Measurements from ENCODE around the gene MTUS2. TPM values are rescaled to one million over a fixed set of nuclear protein-coding genes. Genes with fewer than 3 reads are reported as not detected.

Gene MTUS2
- 10 to 100 TPM; 16.9 to 35.5 (median 25.8) TPM for polyA plus RNA-seq (ENCODE audit: insufficient read length in 10 of 10)
- long read RNA-seq, donor 1, transcript MTUS2-202 (9 exons, 1,793 nt) = major isoform, 7 of 7 reads
- long read RNA-seq, donor 1, partial matches to known transcripts = 0 of 7 reads
- long read RNA-seq, donor 1, other reads (novel, unspliced or antisense) = 0 of 7 reads
- long read RNA-seq, donor 2, transcript MTUS2-202 (9 exons, 1,793 nt) = major isoform, 7 of 32 reads
- long read RNA-seq, donor 2, partial matches to known transcripts = 25 of 32 reads
- long read RNA-seq, donor 2, other reads (novel, unspliced or antisense) = 0 of 32 reads
- long read RNA-seq, donor 3 = 0 reads
- long read RNA-seq, donor 4, transcript MTUS2-202 (9 exons, 1,793 nt) = major isoform, 7 of 8 reads
- long read RNA-seq, donor 4, partial matches to known transcripts = 0 of 8 reads
- long read RNA-seq, donor 4, other reads (novel, unspliced or antisense) = 0 of 8 reads
- long read RNA-seq, donor 5, transcript MTUS2-202 (9 exons, 1,793 nt) = major isoform, 13 of 14 reads
- long read RNA-seq, donor 5, partial matches to known transcripts = 0 of 14 reads
- long read RNA-seq, donor 5, other reads (novel, unspliced or antisense) = 0 of 14 reads
- long read RNA-seq, donor 6, transcript MTUS2-202 (9 exons, 1,793 nt) = major isoform, 11 of 11 reads
- long read RNA-seq, donor 6, partial matches to known transcripts = 0 of 11 reads
- long read RNA-seq, donor 6, other reads (novel, unspliced or antisense) = 0 of 11 reads
- long read RNA-seq, donor 7, partial matches to known transcripts = 6 of 10 reads
- long read RNA-seq, donor 7, other reads (novel, unspliced or antisense) = 0 of 10 reads
- long read RNA-seq, donor 8, transcript MTUS2-202 (9 exons, 1,793 nt) = major isoform, 5 of 5 reads
- long read RNA-seq, donor 8, partial matches to known transcripts = 0 of 5 reads
- long read RNA-seq, donor 8, other reads (novel, unspliced or antisense) = 0 of 5 reads
- long read RNA-seq, donor 9, partial matches to known transcripts = 0 of 2 reads
- long read RNA-seq, donor 9, other reads (novel, unspliced or antisense) = 0 of 2 reads

GRCh38 chr13:28820099-28821051 lies at the start of gene MTUS2:
TSS of gene MTUS2 (plus strand) at chr13:28820339.
- DNase-seq = peak in 1 of 3 donors; percentile 23

- DNase-seq = no peak
Measured at GRCh38 chr13:28778308-28779215, 41.6 kb upstream of the MTUS2 start.

GRCh38 chr13:28792992-28793391 lies 27.1 kb upstream of the MTUS2 start:
- DNase-seq = peak in 2 of 3 donors; percentile 2 to 16

DNA sequence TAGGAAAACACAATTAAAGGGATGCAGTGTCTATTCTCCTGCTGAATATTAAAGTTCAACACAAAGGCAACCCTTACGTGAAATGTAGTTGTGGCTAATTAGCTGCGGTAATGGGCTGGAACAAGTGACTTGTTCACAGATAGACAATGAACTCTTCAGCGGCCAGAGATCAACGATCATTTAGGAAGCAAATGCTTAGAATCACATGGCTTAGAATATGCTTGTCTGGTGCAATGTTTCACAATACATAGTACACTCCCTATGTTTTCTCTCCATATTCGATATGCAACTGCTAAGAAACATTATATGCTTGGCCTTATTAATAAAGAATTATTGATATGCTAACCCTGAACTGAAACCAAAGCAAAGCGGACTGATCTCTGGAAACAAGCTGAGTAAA lies 25.7 kb upstream of the MTUS2 start:
- DNase-seq = no peak

DNA sequence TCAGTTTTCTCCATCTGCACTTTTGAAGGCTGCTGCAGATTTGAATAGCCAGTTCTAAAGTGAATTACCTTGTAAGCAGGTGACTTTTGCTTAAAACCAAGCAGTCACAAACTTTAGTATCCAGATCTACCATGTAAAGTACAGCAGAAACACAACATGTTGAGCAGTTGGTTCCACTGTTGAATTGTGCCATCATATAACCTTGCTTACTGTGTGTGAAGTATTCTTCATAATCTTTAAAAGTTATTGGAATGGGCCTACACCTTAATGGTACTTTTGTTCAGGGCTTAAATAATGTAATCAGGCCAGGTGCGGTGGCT lies 23.2 kb upstream of the MTUS2 start:
- DNase-seq = no peak

DNA sequence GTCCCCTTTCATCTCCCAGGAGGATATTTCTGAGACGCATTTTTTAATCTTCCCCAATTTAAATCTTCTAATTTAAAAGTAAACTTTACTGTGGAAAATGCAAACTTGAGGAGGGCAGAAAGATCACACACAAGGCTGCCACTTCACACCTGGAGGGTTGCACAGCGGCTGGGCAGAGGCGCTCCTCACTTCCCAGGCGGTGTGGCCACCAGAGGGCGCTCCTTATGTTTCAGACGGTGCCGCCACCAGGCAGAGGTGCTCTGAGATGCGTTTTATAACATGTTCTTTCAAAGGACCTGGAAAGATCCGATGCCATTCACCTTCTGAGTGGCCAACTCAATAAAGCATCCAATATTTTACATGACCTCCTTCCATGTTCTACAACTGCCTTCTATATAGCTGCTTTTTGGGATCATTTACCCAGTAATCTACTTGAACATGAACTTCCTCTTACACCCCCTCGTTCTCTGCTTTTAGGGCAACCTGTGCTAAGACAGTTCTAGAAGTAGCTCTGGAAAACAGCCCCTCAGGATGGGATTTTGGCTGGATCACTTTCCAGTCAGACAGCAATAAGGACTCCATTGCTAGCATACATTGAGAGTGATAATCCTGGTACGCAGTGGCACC lies 14.8 kb upstream of the MTUS2 start:
- no peak for DNase-seq

GRCh38 chr13:28817204-28817603 lies 2.9 kb upstream of the MTUS2 start:
- DNase-seq = no peak

- peak in 1 of 3 donors; percentile 57 for DNase-seq
Measured at GRCh38 chr13:28819046-28819730, 951 bp upstream of the MTUS2 start.

DNA sequence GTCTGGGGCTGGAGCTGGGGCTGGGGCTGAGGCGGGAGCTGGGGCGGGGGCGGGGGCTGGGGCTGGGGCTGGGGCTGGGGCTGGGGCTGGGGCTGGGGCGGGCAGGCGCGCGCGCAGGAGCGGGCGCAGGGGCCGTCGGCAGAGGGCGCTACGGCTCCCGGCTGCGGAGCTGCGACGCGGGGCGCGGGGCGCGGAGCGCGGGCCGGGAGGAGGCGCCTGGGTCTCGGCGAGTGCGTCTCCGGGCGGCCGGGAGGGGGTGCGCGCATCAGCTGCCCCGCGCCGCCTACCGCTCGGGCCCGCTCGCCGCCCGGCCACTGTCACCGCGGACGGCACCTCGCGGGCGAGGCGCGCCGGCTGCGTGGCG lies 422 bp upstream of the MTUS2 start:
- peak; percentile 21 to 74 (median 58) for DNase-seq

- DNase-seq = no peak
Measured at GRCh38 chr13:28822151-28822550, 2.0 kb downstream of the MTUS2 start.

DNA sequence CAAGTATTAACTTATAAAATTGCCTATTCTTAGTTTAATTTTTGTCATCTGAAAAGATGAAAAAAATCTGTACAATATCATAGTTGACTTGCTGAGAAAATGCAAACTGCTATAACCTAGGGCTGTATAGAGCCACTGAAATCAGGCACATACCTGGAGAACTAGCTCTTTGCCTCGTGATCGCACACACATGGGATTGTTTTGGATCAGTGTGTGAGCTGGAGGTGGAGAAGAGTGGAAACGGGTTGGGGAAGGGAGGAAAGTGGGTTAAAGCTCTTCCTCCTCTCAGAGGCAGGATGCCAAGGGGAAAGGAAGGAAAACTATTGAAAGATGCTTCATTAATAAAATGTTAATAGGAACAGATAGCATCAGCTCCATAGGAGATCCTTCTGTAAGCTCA lies 2.7 kb downstream of the MTUS2 start:
- DNase-seq = no peak

GRCh38 chr13:28825379-28825778 lies 5.2 kb downstream of the MTUS2 start:
- no peak for DNase-seq

DNA sequence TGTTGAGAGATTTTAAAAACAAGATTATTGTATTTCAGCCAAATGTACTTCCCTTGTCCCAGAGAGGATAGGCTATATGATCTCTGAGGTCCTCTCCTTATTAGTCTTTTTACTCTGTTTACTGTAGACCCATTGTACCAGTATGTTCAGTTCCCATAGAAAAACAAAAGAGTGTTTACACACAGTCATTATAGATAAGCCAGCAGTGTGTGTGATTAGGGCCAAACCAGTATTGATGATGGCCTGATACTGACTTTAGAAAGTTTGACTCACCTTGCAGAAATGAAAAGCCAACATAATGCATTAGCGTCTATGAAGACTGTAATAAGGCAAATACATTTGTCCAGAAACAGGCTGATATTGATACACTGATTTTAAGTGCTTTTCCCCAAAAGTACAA lies 6.2 kb downstream of the MTUS2 start:
- DNase-seq = no peak

DNA sequence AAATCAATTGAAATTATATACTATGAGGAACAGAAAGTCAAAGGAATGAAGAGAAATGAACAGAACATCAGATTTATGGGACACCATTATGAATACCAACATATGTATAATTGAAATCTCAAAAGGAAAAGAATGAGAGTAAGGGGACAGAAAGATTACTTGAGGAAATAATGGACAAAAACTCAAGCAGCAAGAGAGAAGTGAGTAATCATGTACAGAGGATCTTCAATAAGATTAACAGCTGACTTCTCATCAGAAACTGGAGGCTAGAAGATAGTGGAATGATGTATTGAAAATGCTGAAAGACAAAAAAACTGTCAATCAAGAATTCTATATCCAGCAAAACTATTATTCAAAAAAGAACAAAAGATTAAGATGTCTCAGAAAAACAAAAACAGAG lies 10.4 kb downstream of the MTUS2 start:
- DNase-seq = no peak

DNA sequence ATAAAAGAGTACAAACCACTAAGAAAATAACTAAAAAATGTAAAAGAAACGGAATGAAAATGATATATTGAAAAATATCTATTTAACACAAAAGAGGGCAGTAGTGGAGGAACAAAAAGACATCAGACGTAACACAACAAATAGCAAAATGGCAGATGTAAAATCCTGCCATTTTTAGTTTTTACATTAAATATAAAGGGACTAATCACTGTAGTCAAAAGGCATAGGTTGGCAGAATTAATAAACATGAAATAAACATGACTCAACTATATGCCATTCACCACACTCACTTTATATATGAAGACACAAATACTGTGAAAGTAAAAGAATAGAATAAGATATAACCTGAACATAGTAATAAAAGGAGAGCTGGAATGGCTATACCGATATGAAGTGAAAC lies 11.0 kb downstream of the MTUS2 start:
- DNase-seq = no peak

DNA sequence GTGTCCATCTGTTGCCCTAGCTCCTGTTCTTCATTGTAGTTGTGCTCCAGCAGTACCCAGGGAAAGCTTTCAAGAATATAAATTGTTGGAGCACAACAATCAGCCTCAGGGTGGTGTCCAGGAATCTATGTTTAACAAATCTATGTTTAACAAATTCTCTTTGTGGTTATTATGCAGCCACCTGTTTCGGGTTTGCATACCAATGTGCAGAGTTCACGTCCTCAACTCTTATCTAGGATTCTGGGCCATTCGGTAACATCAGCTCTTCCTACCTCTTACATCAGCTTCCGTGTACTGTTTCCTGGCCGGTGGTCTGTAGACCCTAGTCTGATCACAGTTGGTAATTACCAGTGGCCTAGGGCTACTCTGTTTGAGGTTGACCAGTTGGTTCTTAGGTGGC lies 17.0 kb downstream of the MTUS2 start:
- no peak for DNase-seq

- DNase-seq = no peak
Measured at GRCh38 chr13:28843639-28844038, 23.5 kb downstream of the MTUS2 start.

DNA sequence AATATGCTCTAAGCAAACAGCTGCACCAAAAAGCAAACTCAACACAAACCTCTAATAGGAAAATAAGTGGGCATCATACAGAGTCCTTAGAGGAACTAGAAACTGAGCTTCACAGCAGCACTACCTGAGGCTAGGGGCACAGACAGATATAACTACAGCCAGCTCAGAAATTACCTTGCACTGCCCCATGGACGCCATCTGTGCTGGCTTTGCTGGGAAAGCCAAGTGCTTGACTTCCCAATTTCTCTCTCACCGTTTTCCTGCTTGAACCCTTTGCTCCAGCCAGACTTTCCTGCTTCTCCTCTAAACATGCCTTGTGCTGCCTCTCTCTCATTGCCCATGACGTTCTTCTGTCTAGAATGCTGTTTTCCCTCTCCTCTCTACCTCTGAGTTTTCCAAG lies 29.3 kb downstream of the MTUS2 start:
- no peak for DNase-seq

DNA sequence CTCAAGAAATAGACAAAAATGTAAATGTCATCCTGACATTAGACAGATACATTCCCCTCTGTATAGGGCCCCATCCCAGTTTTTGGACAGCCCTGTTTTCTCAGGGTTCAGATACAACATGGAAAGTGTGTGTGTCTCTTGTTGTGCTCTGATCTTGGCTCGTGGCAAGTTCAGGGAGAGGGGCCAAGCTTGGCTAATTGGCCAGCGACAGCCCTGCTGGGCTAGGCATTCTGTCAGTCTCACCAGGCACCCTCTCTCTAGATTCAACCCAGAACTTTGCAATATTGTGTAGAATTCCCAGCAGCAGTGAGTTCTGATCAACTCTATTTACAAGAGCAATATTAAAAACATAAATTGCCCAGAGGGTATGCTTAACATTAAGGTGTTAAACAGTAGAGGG lies 30.1 kb downstream of the MTUS2 start:
- DNase-seq = no peak
